Stimulated activated effector memory CD8-positive, alpha-beta T cell treated with anti-CD3 and anti-CD28 coated beads, Interleukin-12 subunit alpha, Interleukin-12 subunit beta, amount 100 ng/mL, for 72 hours (primary cell): ENCODE measurements around the gene OSBPL10.

ENCODE experiments used
- ATAC-seq: fragments of 150-1000 bp; cut with Tn5 transposase; 2 replicates; pipeline ENCODE4 v1.10.0; 2021
- DNase-seq, 2 donors: peaks; one replicate each; pipeline ENCODE4 v3.0.0; 2021 to 2022; ENCODE audit warnings: low spot score in 2 of 2
- H3K27ac Mint-ChIP-seq: one replicate; pipeline ENCODE4 v1.8.0; 2022; ENCODE audit warnings: mild to moderate bottlenecking, mixed read lengths
- H3K36me3 Mint-ChIP-seq: one replicate; pipeline ENCODE4 v1.8.0; 2022; ENCODE audit warnings: mild to moderate bottlenecking, mixed read lengths
- H3K4me1 Mint-ChIP-seq: one replicate; pipeline ENCODE4 v1.8.0; 2022; ENCODE audit warnings: mixed read lengths
- H3K4me3 Mint-ChIP-seq: one replicate; pipeline ENCODE4 v1.8.0; 2022; ENCODE audit warnings: mild to moderate bottlenecking, mixed read lengths
- H3K9me3 Mint-ChIP-seq: one replicate; pipeline ENCODE4 v1.8.0; 2022; ENCODE audit warnings: mixed read lengths

Gene OSBPL10

GRCh38 chr3:31748933-31749295 is 232.1 kb downstream of the OSBPL10 start:
- peaks cover 2% of the 10 kb centered on the region for H3K4me1 Mint-ChIP-seq
- no peak overlapping the region for H3K4me3 Mint-ChIP-seq
- no peak overlapping the region for H3K27ac Mint-ChIP-seq
- H3K36me3 Mint-ChIP-seq, result no peaks in the 10 kb centered on the region
- no peaks in the 10 kb centered on the region for H3K9me3 Mint-ChIP-seq
- DNase-seq, result no peak
- ATAC-seq, result no peak

- Mint-ChIP-seq H3K27ac (no peak overlapping the region), H3K9me3 (no peaks in the 10 kb centered on the region), H3K4me1 (no peaks in the 10 kb centered on the region), H3K36me3 (no peaks in the 10 kb centered on the region), H3K4me3 (no peak overlapping the region)
- no peak for ATAC-seq
- DNase-seq, result no peak
Measured at GRCh38 chr3:31748281-31748932, 232.7 kb downstream of the OSBPL10 start.

GRCh38 chr3:31747785-31748184 is 233.3 kb downstream of the OSBPL10 start:
- DNase-seq, result no peak
- Mint-ChIP-seq H3K9me3 (no peaks in the 10 kb centered on the region), H3K4me3 (no peak overlapping the region), H3K36me3 (no peaks in the 10 kb centered on the region), H3K27ac (no peak overlapping the region), H3K4me1 (no peaks in the 10 kb centered on the region)
- ATAC-seq, result no peak

- Mint-ChIP-seq H3K36me3 (no peaks in the 10 kb centered on the region), H3K9me3 (no peaks in the 10 kb centered on the region), H3K4me1 (no peaks in the 10 kb centered on the region), H3K27ac (no peak overlapping the region), H3K4me3 (no peak overlapping the region)
- no peak for ATAC-seq
- no peak for DNase-seq
Measured at GRCh38 chr3:31744913-31745312, 236.1 kb downstream of the OSBPL10 start.

- Mint-ChIP-seq H3K4me1 (no peaks in the 10 kb centered on the region), H3K36me3 (no peaks in the 10 kb centered on the region), H3K4me3 (no peak overlapping the region), H3K9me3 (no peaks in the 10 kb centered on the region), H3K27ac (no peak overlapping the region)
- DNase-seq (no peak), ATAC-seq (no peak)
Measured at GRCh38 chr3:31743331-31744089, 237.6 kb downstream of the OSBPL10 start.

GRCh38 chr3:31740397-31740796 is 240.7 kb downstream of the OSBPL10 start:
- Mint-ChIP-seq H3K27ac (no peak overlapping the region), H3K4me1 (no peaks in the 10 kb centered on the region), H3K36me3 (no peaks in the 10 kb centered on the region), H3K4me3 (no peak overlapping the region), H3K9me3 (no peaks in the 10 kb centered on the region)
- ATAC-seq (no peak), DNase-seq (no peak)

GRCh38 chr3:31738412-31738811 is 242.7 kb downstream of the OSBPL10 start:
- ATAC-seq (no peak), DNase-seq (no peak)
- Mint-ChIP-seq H3K9me3 (no peaks in the 10 kb centered on the region), H3K27ac (no peak overlapping the region), H3K4me1 (no peaks in the 10 kb centered on the region), H3K4me3 (no peak overlapping the region), H3K36me3 (no peaks in the 10 kb centered on the region)

- DNase-seq, result no peak
- Mint-ChIP-seq H3K27ac (no peak overlapping the region), H3K4me3 (no peak overlapping the region), H3K36me3 (no peaks in the 10 kb centered on the region), H3K9me3 (no peaks in the 10 kb centered on the region), H3K4me1 (no peaks in the 10 kb centered on the region)
- ATAC-seq, result no peak
Measured at GRCh38 chr3:31735667-31736066, 245.4 kb downstream of the OSBPL10 start.

- H3K27ac Mint-ChIP-seq, result no peak overlapping the region
- DNase-seq (no peak), ATAC-seq (no peak)
- no peaks in the 10 kb centered on the region for H3K4me1 Mint-ChIP-seq
- H3K4me3 Mint-ChIP-seq, result no peak overlapping the region
- no peaks in the 10 kb centered on the region for H3K9me3 Mint-ChIP-seq
- H3K36me3 Mint-ChIP-seq, result no peaks in the 10 kb centered on the region
Measured at GRCh38 chr3:31733234-31733667, 247.8 kb downstream of the OSBPL10 start.

GRCh38 chr3:31732548-31732947 is 248.5 kb downstream of the OSBPL10 start:
- no peaks in the 10 kb centered on the region for H3K36me3 Mint-ChIP-seq
- ATAC-seq (no peak), DNase-seq (no peak)
- H3K4me3 Mint-ChIP-seq, result no peak overlapping the region
- no peaks in the 10 kb centered on the region for H3K4me1 Mint-ChIP-seq
- H3K9me3 Mint-ChIP-seq, result no peaks in the 10 kb centered on the region
- H3K27ac Mint-ChIP-seq, result no peak overlapping the region

- H3K4me3 Mint-ChIP-seq, result no peak overlapping the region
- ATAC-seq, result no peak
- H3K9me3 Mint-ChIP-seq, result no peaks in the 10 kb centered on the region
- H3K36me3 Mint-ChIP-seq, result no peaks in the 10 kb centered on the region
- no peak overlapping the region for H3K27ac Mint-ChIP-seq
- H3K4me1 Mint-ChIP-seq, result no peaks in the 10 kb centered on the region
- DNase-seq, result no peak
Measured at GRCh38 chr3:31729573-31729972, 251.5 kb downstream of the OSBPL10 start.

GRCh38 chr3:31729082-31729481 is 252.0 kb downstream of the OSBPL10 start:
- H3K36me3 Mint-ChIP-seq, result no peaks in the 10 kb centered on the region
- ATAC-seq, result no peak
- no peak overlapping the region for H3K27ac Mint-ChIP-seq
- no peak overlapping the region for H3K4me3 Mint-ChIP-seq
- H3K9me3 Mint-ChIP-seq, result no peaks in the 10 kb centered on the region
- no peaks in the 10 kb centered on the region for H3K4me1 Mint-ChIP-seq
- no peak for DNase-seq

GRCh38 chr3:31728403-31728802 is 252.7 kb downstream of the OSBPL10 start:
- no peak overlapping the region for H3K4me3 Mint-ChIP-seq
- H3K27ac Mint-ChIP-seq, result no peak overlapping the region
- no peaks in the 10 kb centered on the region for H3K9me3 Mint-ChIP-seq
- H3K36me3 Mint-ChIP-seq, result no peaks in the 10 kb centered on the region
- no peak for ATAC-seq
- no peak for DNase-seq
- H3K4me1 Mint-ChIP-seq, result no peaks in the 10 kb centered on the region

- ATAC-seq (no peak), DNase-seq (no peak)
- Mint-ChIP-seq H3K27ac (no peak overlapping the region), H3K36me3 (no peaks in the 10 kb centered on the region), H3K4me1 (no peaks in the 10 kb centered on the region), H3K4me3 (no peak overlapping the region), H3K9me3 (no peaks in the 10 kb centered on the region)
Measured at GRCh38 chr3:31725976-31726375, 255.1 kb downstream of the OSBPL10 start.

- DNase-seq (no peak), ATAC-seq (no peak)
- Mint-ChIP-seq H3K27ac (no peak overlapping the region), H3K4me1 (no peaks in the 10 kb centered on the region), H3K4me3 (no peak overlapping the region), H3K36me3 (no peaks in the 10 kb centered on the region), H3K9me3 (no peaks in the 10 kb centered on the region)
Measured at GRCh38 chr3:31725568-31725967, 255.5 kb downstream of the OSBPL10 start.

- Mint-ChIP-seq H3K4me3 (no peak overlapping the region), H3K36me3 (no peaks in the 10 kb centered on the region), H3K9me3 (no peaks in the 10 kb centered on the region), H3K4me1 (no peaks in the 10 kb centered on the region), H3K27ac (no peak overlapping the region)
- DNase-seq (no peak), ATAC-seq (peak; percentile 58)
Measured at GRCh38 chr3:31724651-31725050, 256.4 kb downstream of the OSBPL10 start.
